NCI-H1417 (cell line): Measurements from ENCODE around the gene RABGAP1L.
"Not testable (repeated sequence)": the region's sequence is repeated elsewhere in the genome, so short reads cannot be mapped to it uniquely, and the experiment has no call there.

Source experiments
- DNase-seq, 3 experiments: peaks; one replicate each; lab custom pipeline; 2025; lab: John Stamatoyannopoulos, UW

The RABGAP1L gene

DNA sequence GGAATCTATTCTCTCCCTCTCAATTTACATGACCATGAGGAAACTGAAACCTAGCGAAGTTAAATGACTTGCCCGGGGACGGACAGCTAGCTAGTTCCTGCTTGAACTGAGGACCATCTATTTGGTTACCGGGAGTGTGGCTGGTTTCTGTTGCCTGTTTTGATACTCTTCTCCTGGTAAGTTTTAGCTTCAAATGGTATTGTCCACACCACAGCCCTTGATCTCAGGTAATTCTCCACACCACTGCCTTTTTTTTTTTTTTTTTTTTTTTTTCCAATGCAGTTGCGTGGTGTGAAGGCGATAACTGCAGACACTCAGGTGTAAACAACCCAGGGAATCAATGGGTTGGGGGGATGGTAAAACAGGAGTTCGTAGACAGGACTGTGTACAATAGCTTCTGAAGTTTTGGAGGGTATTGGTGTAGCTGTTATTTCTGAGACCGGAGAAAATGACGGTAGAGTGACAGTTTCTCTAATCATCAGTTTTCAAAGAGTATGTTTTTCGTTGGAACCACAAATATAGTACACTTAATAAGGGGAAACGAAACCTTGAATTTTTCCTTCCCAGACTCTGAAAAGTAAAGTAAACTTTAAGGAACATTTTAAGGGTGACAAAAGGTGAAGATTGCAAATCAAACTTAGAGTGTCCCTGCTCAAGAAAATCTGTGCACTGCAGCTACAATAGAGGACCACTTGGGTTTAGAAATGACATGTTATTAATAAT is 715.2 kb downstream of the RABGAP1L start:
- peak; percentile 24 to 75 (median 66) for DNase-seq

DNA sequence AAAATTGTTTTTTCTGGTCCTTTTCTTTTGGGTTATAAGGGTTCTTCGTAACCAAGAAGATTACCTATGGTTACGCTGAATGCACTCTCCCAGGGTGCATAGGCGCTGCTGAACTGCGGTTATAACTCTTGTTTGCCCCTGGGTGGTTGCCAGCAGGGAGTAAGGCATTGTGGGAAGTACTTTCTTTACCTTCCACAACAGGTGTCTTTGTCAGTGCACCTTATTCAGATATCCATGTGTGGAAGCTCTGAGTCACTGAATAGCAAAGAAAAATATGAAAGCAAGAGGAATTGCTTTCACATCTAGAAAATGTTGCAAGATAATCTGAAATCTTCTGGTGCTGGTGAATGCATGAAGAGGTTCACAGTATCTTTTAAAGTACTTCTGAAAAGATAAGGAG is 716.0 kb downstream of the RABGAP1L start:
- peak; percentile 83 to 98 (median 94) for DNase-seq

DNA sequence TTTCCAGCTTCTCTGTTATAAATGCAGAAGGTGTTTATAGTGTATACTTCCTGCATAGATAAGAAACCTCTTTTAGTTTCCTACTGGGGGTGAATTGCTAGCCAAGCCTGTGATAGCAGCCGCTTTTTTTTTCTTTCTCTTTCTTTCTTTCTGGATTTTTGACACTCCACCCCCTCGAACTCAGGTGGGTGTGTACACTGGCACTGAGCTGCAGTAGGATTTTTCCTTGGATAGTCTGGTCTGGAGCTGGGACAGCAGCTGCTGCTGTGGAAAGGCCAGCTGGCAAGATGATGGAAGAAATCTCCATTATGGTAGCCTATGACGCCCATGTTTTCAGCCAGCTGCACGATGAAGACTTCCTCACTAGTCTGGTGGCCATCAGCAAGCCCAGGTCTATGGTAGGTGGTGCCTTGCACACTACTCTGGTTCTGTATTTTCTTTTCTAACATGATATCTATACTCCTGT is 717.9 kb downstream of the RABGAP1L start:
- DNase-seq = peak; percentile 23 to 80 (median 79)

DNA sequence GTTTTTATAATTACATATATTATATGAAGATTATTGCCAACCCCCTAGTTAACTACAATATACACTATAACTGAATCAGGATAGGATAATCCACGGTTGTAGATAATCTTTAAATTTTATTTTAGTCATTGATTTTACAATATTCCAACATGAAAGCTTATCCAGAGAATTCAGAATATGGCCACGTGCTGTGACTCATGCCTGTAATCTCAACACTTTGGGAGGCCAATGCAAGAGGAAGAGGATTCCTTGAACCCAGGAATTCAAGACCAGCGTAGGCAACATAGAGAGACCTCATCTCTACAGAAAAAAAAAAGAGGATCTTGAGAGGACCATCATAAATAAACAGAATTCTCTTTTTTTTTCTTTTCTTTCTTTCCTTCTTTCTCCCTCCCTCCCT is 720.9 kb downstream of the RABGAP1L start:
- no peak for DNase-seq

DNA sequence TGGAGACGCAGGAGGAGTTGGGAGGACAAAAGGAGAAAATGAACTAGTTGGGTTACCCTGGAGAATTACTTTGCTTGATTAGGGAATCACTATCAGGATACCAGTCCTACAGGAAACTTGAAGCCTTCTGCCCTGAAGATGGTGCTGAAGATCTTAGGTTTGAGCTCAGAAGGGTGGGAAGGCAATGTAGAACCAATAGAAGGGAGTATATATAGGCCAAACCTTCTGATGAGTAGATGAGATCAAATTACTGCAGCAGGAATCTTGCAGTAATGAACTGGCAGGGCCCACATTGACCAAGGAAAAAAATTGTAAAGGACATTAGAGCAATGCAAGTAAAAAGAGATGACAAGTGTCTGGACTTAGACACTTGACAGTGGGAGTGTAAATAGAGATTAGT is 724.1 kb downstream of the RABGAP1L start:
- peak in 2 of 3 experiments; percentile 21 to 47 for DNase-seq

DNA sequence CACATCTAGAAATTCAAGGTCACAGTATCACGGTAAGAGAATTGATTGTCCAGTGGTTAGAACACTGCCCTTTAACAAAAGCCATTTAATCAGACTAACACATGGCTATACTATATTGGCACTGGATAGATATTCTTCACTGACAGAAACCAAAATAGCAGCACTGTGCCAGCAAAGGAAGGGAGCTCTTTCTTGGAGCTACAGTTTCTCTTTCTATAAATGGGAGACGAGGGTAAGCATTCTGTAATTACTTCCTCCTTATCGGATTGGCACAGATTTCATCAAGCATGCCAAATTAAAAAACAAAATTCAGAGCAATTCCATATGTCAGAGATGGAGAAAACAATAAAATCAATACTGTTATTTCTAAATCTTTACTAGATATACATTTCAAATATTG is 724.7 kb downstream of the RABGAP1L start:
- no peak for DNase-seq

DNA sequence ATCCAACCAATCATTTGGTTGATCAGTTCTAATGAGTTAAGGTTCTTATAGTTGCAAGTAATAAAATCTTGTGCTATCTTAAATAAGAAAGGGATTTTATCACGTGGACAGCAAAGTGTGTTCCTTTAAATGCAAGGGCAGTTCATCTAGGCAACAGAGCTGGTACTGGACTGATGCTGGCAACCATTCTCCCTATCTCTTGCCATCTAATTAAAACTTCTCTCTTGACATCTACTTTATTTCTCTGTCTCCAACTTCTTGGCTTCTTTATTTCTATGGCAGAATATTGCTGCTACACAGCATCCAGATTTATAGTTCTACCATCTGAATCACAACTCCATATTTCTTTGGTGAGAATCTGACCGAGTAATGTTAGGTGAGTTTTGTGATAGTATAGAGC is 725.2 kb downstream of the RABGAP1L start:
- DNase-seq = no peak

DNA sequence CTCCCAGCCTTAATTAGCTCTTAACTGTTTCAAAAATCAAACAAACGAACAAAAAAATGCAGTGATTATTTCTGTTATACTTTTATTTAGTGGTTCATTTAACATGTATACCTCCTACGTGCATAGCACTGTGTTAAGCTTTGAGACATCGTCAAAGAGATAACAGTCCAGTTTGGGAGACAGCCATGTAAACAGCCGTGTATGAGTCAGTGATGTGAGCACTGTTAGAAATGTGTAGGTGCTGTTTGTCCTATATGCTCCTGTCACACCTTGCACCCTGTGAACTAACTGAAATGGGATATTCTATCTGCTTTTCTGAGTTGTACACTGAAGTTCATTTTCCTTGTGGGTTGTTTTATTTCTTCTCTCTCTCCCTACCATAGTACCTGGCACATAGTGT is 730.7 kb downstream of the RABGAP1L start:
- DNase-seq = no peak

DNA sequence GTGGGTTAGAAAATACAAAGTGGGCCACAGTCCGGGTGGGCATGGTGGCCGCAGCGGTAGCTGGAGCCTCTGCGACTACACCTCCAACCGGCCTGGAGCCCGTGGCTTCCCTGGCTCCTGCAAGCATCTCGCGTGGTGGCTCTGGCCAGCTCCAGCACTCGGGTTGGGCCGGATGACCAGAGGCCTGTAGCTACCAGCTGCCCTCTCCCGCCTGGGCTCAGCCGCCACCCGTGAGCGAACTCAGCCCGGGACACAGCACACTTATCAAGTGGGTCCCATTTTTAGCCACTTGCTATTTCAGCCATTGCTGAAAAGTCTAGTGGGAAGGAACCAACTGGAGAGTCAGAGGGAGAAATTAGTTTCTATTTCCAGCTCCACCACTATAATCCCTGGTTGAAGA is 732.7 kb downstream of the RABGAP1L start:
- no peak for DNase-seq

DNA sequence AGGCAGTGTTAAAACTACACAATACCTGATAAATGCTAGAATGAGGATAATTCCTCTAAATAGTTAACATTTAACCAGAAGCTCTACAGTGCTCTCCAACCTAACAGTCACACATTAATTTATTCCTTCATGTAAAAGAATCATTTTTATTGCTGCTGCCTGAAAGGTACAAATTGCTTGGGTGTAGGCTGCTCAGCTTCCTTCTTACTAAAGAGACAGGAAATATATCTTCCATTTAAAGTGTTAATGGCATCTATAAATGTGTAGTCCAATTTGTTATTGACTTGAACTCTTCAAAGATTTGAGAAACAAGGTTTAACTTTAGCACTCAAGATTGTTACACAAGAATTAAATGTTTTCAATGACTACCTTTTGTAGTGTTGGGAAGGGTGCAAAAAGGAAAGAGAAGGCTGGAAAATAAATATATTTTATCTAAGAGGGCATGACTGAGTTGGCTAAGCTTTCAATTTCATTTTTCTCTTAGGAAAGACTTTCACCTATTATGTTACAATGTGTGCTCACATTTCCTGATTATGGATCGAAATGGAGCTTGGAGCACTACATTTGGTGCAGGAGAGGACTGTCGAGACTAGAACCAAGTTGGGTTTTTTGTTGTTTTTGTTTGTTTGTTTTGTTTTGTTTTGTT is 734.9 kb downstream of the RABGAP1L start:
- DNase-seq = no peak

DNA sequence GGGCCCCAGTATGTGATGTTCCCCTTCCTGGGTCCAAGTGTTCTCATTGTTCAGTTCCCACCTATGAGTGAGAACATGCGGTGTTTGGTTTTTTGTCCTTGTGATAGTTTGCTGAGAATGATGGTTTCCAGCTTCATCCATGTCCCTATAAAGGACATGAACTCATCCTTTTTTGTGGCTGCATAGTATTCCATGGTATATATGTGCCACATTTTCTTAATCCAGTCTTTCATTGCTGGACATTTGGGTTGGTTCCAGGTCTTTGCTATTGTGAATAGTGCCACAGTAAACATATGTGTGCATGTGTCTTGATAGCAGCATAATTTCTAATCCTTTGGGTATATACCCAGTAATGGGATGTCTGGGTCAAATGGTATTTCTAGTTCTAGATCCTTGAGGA is 736.3 kb downstream of the RABGAP1L start:
- DNase-seq = not testable (repeated sequence)

DNA sequence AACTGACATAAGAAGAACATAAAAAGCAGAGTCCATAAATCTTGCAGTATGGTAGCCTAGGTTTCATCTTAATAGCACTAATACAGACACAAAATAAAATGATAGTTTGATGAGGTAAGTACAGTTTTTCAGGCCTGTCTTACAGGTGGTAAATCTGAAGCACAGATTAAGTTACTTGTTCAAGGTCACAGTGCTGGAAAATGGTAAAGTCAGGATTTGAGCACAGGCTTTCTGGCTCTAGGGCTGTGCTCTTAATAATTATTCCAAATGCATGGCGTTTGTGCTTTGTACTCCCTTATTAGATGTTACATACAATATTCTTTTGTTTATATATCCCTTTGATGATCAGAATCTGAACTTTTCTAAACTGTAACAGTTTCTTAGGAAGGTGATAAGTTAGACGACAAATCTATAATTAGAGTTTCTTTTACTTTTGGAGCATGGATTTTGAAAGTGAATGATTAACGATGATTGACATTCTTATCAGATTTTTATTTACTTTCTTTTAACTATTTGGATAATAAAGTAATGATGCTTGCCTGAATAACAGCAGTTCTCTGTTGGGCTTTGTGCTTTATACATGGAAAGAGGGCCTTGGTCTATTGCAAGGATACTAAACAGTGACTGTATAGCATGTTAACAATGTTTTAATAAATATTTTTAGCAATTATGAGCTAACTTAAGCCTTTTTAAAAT is 738.9 kb downstream of the RABGAP1L start:
- no peak for DNase-seq

DNA sequence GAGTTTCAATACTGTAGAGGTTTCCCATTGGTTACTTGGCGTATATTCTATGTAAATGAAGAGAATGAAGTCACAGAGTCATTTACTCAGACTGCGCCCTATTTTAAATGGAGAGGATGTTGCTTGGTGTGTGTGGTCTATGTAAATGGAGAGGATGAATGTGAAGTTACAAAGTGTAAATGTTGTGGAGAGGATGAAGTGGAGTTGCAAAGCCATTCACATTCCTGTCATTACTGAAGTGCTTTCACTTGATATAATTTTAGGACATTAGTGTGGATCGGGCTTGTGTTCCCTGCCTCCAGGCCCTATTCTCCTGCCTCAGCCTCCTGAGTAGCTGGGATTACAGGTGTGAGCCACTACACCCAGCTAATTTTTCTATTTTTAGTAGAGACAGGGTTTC is 741.0 kb downstream of the RABGAP1L start:
- no peak for DNase-seq

DNA sequence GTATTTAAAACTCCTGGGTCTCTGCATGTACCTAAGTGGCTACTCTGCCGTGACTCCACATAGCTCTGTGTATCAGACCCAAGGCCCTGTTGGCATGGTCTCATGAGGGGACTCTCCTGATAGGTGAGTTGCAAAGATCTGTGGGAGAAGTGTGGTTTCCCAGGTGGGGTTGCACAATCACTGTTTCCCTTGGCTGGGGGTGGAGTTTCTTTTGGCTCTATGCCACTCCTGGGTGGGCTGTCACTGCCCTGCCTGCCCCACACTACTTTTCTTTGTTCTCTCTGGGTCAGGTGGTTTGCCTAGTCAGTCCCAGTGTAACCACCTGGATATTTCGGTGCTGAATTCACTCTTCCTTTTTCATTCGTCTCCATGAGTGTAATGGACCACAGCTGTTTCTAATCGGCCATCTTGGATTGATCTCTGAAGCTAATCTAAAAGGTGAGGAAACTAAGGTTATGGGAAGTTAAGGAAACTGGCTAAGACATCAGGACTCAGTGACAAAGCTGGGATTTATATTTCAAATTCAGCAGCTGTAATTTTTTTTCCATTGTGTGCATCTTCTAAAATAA is 743.3 kb downstream of the RABGAP1L start:
- DNase-seq = no peak

DNA sequence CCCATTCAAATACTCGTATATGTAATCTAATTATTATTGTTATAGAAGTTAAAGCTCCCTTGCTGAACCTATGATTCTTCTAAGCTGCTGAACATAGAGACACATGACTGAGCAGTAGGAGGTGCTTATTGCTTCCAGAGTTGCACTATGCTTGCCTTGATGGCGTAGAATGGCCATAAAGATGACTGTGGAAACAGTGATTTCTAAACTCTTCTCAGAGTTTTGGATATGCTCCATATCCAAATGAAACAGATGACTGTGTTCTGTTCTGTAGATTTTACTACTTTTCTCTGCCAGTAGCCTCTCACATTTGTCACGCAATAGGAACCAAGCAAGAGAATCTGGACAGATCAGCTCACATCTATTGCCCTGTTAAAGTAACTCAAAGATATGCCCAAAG is 752.3 kb downstream of the RABGAP1L start:
- no peak for DNase-seq

DNA sequence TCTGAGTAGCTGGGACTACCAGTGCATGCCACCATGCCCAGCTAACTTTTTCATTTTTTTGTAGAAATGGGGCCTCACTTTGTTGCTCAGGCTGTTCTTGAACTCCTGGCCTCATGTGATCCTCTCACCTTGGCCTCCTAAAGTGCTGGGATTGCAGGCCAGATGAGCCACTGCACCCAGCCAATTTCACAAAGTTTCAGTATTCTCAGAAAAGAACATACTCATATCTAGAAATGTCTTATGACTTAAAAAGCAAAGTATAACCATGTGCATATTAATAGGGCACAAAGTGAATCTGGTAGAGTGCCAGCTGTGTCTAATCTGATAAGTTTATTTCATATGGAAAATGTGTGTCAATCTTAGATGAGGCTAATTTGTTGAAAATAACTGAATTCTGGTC is 752.9 kb downstream of the RABGAP1L start:
- no peak for DNase-seq

DNA sequence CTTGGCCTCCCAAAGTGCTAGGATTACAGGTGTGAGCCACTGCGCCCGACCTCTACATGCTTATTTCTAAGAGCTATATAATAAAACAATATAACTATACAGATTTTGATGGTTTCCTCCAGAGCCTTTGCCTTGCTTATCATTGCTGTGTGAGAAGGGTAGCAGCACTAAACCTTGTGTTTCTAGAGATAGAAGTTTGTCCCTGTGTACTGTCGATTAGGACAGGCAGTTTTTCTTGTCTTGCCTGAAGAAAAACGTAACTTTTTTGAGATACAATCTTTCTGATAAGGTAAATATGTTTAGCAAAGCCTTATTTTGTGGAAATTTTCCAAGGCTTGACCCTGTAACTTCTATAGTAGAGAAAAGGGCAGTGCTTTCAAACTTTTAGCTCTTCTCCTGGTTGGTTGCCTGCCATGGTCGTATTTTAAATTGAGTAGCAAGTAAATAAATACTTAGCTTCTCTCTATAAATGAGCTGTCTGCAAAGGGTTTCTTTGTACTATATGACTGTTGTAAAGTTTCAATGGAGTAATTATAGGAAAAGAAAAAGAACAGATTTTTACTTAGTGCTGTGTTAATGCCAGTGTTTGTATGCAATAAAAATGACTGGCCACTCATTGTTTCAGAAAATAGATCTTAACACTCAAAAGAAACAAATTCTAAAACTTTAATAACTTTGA is 754.0 kb downstream of the RABGAP1L start:
- no peak for DNase-seq

DNA sequence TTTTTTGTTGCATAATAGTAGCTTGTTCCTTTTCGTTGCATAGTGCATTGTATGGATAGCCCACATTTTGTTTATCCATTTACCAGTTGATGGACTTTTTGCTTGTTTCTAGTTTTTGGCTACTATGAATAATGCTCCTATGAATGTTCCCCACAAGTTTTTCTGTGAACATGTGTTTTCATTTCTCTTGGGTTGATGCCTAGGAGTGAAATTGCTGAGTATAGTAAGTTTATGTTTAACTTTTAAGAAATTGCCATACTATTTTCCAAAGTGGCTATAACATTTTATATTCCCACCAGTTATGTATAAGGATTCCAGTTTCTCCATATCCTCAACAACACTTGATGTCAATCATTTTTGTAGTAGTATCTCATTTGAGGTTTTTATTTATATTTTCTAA is 755.7 kb downstream of the RABGAP1L start:
- DNase-seq = no peak

DNA sequence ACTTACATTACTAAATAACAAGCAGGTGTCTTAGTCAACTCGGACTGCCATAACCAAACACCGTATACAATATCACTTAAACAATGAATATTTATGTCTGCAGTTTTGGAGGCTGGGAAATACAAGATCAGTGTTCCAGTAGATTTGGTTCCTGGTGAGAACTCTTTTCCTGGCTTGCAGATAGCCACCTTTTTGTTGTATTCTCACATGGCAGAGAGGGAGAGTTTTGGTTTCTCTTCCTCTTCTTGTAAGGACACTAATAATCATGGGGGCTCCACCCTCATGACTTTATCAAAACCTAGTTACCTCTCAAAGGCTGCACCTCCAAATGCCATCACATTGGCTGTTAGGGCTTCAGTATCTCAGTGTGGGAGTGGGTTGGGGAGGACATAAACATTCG is 757.5 kb downstream of the RABGAP1L start:
- no peak for DNase-seq

DNA sequence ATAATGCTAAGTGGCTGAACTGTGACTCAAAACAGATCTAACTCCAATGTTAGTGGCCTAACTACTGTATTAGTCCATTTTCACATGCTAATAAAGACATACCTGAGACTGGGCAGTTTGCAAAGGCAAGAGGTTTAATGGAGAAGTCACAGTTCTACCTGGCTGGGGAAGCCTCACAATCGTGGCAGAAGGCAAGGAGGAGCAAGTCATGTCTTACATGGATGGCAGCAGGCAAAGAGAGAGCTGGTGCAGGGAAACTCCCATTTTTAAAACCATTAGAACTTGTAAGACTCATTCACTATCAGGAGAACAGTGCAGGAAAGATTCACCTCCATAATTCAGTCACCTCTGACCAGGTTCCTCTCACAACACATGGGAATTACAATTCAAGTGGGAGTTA is 760.8 kb downstream of the RABGAP1L start:
- no peak for DNase-seq

DNA sequence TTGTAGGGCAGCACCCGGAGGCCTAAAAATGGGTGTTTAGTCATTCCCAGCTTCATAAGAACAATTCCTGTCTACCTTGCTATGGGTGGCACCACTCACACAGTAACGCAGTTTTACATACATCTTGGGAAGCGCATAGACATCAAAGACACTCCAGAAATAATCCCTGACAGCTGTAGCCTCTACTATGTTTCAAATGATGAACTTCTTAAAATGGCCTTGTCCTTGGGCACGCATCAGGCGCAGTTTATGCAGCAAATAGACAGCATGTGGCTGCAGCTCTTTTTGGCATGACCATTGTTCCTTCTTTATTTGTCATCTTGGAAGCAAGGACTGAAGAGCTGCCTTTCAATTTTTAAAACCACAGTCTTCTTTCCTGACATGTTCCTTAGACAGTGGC is 762.8 kb downstream of the RABGAP1L start:
- DNase-seq = no peak

DNA sequence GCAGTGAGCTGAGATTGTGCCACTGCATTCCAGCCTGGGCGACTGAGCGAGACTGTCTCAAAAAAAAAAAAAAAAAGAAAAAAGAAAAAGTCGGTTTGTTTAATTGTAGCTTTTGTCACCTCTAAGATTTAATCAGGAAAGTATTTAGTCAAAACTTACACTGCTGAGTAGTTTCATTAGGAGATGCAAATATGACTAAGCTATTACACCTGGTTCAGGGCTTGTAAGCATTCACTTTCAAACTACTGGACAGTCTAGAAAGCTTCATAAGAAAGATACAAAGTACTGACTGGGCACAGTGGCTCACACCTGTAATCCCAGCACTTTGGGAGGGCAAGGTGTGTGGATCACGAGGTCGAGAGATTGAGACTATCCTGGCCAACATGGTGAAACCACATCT is 764.5 kb downstream of the RABGAP1L start:
- DNase-seq = no peak
